Liver (tissue), 9 donors: ENCODE data around the gene PCSK6. TPM values are rescaled to one million over a fixed set of nuclear protein-coding genes. Genes with fewer than 3 reads are reported as not detected.

Experiments used
- DNase-seq: peaks from one replicate; pipeline ENCODE4 v3.0.0-alpha.2; 2017; ENCODE audit warnings: low spot score
- H3K27ac ChIP-seq, 2 donors: one replicate each; pipeline ENCODE4 v1.7.0; 2013; ENCODE audit warnings: inconsistent platforms in 2 of 2, low read length in 2 of 2, control low read depth in 1 of 2, low read depth in 1 of 2, mild to moderate bottlenecking in 1 of 2
- H3K27me3 ChIP-seq, 4 donors: one replicate each; pipeline versions ENCODE4 v1.6.1 to v1.7.0; 2013; ENCODE audit warnings: low read length in 3 of 4, inconsistent platforms in 1 of 4, mild to moderate bottlenecking in 1 of 4, moderate library complexity in 1 of 4; ENCODE audit not compliant: control insufficient read depth in 4 of 4, insufficient read depth in 4 of 4
- H3K36me3 ChIP-seq, 4 donors: one replicate each; pipeline versions ENCODE4 v1.6.1 to v1.7.0; 2013; ENCODE audit warnings: low read length in 3 of 4, mild to moderate bottlenecking in 3 of 4, low read depth in 1 of 4, moderate library complexity in 1 of 4; ENCODE audit not compliant: control insufficient read depth in 4 of 4, insufficient read depth in 3 of 4
- H3K4me1 ChIP-seq, 4 donors: one replicate each; pipeline versions ENCODE4 v1.6.1 to v1.7.0; 2013; ENCODE audit warnings: low read length in 3 of 4, mild to moderate bottlenecking in 3 of 4, moderate library complexity in 1 of 4; ENCODE audit not compliant: control insufficient read depth in 4 of 4, insufficient read depth in 4 of 4
- H3K4me3 ChIP-seq, 3 donors: one replicate each; pipeline versions ENCODE4 v1.6.1 to v1.7.0; 2013; ENCODE audit warnings: low read length in 3 of 3, control low read depth in 1 of 3, low read depth in 1 of 3, mild to moderate bottlenecking in 1 of 3
- H3K9ac ChIP-seq, 2 donors: one replicate each; pipeline ENCODE4 v1.7.0; 2013; ENCODE audit warnings: low read length in 2 of 2, mild to moderate bottlenecking in 2 of 2, moderate library complexity in 2 of 2, control low read depth in 1 of 2, low read depth in 1 of 2
- H3K9me3 ChIP-seq, 4 donors: one replicate each; pipeline versions ENCODE4 v1.6.1 to v1.7.0; 2013; ENCODE audit warnings: low read length in 3 of 4; ENCODE audit not compliant: control insufficient read depth in 4 of 4
- EGR1 ChIP-seq, 2 donors: IDR thresholded peaks; 2 replicates each; pipeline ENCODE4 v1.6.1; 2016 to 2018; ENCODE audit warnings: antibody characterized with exemption in 2 of 2, low read depth in 2 of 2
- FOXA1 ChIP-seq: IDR thresholded peaks from 2 replicates; pipeline ENCODE4 v1.6.1; 2016; ENCODE audit warnings: antibody characterized with exemption
- FOXA2 ChIP-seq: IDR thresholded peaks from 2 replicates; pipeline ENCODE4 v1.6.1; 2016; ENCODE audit warnings: antibody characterized with exemption
- GABPA ChIP-seq, 2 donors: IDR thresholded peaks in 1 of 2; conservative IDR thresholded peaks in 1 of 2; 2 replicates each; pipeline ENCODE4 v1.6.1; 2016; ENCODE audit warnings: antibody characterized with exemption in 2 of 2, mild to moderate bottlenecking in 1 of 2, moderate library complexity in 1 of 2
- HNF4A ChIP-seq, 2 donors: conservative IDR thresholded peaks; 2 replicates each; pipeline ENCODE4 v1.6.1; 2016; ENCODE audit warnings: antibody characterized with exemption in 2 of 2, mild to moderate bottlenecking in 2 of 2
- HNF4G ChIP-seq: IDR thresholded peaks from 2 replicates; pipeline ENCODE4 v1.6.1; 2016; ENCODE audit warnings: antibody characterized with exemption
- JUND ChIP-seq, 2 donors: IDR thresholded peaks; 2 replicates each; pipeline ENCODE4 v1.6.1; 2016; ENCODE audit warnings: antibody characterized with exemption in 2 of 2
- NR2F2 ChIP-seq: IDR thresholded peaks from 2 replicates; pipeline ENCODE4 v1.6.1; 2016; ENCODE audit warnings: antibody characterized with exemption
- RAD21 ChIP-seq, 2 donors: IDR thresholded peaks; 2 replicates each; pipeline ENCODE4 v1.6.1; 2016; ENCODE audit warnings: antibody characterized with exemption in 2 of 2, mild to moderate bottlenecking in 2 of 2
- RXRA ChIP-seq, 2 donors: IDR thresholded peaks; 2 replicates each; pipeline ENCODE4 v1.6.1; 2017 to 2018; ENCODE audit warnings: antibody characterized with exemption in 2 of 2, mild to moderate bottlenecking in 1 of 2
- SP1 ChIP-seq: IDR thresholded peaks from 2 replicates; pipeline ENCODE4 v1.6.1; 2018; ENCODE audit warnings: antibody characterized with exemption, mild to moderate bottlenecking
- TAF1 ChIP-seq: conservative IDR thresholded peaks from 2 replicates; pipeline ENCODE4 v1.6.1; 2016; ENCODE audit warnings: antibody characterized with exemption, mild to moderate bottlenecking
- YY1 ChIP-seq: IDR thresholded peaks from 2 replicates; pipeline ENCODE4 v1.6.1; 2016; ENCODE audit warnings: antibody characterized with exemption, mild to moderate bottlenecking
- WGBS: extraction: QIAGEN DNeasy Blood & Tissue Kit; methylation state at CpG from one replicate; pipeline ENCODE4 v1.1.7; 2013; 5-methylcytosine and 5-hydroxymethylcytosine counted together
- polyA plus RNA-seq, 2 donors: library from polyadenylated mRNA; stranded (reverse) in 1 of 2; unstranded in 1 of 2; fragments of 200-250 nt in 1 of 2; fragments of >200 nt in 1 of 2; fragmentation: Nextera tagmentation in 1 of 2; extraction: Ambion mirVana in 1 of 2; gene quantifications; one replicate each; pipeline versions ENCODE4 v1.2.1 to v1.2.3, GENCODE V29; 2013 to 2015
- total RNA-seq, 2 donors: library from RNA; depleted of rRNA; stranded (reverse); fragments of >200 nt; gene quantifications; one replicate each; pipeline ENCODE4 v1.2.3, GENCODE V29; 2014
- TF ChIP-seq, protein P1 (sequence below): IDR thresholded peaks from 2 replicates; pipeline ENCODE4 v1.6.1; 2016; ENCODE audit warnings: antibody characterized with exemption
- TF ChIP-seq, protein P2 (sequence below): IDR thresholded peaks from 2 replicates; pipeline ENCODE4 v1.6.1; 2016; ENCODE audit warnings: antibody characterized with exemption
- TF ChIP-seq, protein P3 (sequence below): IDR thresholded peaks from 2 replicates; pipeline ENCODE4 v1.6.1; 2016; ENCODE audit warnings: antibody characterized with exemption
- TF ChIP-seq, protein P4 (sequence below): IDR thresholded peaks from 2 replicates; pipeline ENCODE4 v1.6.1; 2016; ENCODE audit warnings: antibody characterized with exemption, mild to moderate bottlenecking
- TF ChIP-seq, protein P5 (sequence below): fragments of 150-350 bp; IDR thresholded peaks from 2 replicates; pipeline ENCODE4 v1.5.1; 2017; ENCODE audit warnings: improper control_type of control experiment, low read depth, low read length; ENCODE audit not compliant: missing input control
- donor health status: healthy.
- donor health status: healthy.
- donor health status: healthy.
- donor health status: healthy.
- donor health status: healthy.

The PCSK6 gene
- total and polyA plus RNA-seq, 4 donors: 94.8 to 398 (median 168) TPM

DNA sequence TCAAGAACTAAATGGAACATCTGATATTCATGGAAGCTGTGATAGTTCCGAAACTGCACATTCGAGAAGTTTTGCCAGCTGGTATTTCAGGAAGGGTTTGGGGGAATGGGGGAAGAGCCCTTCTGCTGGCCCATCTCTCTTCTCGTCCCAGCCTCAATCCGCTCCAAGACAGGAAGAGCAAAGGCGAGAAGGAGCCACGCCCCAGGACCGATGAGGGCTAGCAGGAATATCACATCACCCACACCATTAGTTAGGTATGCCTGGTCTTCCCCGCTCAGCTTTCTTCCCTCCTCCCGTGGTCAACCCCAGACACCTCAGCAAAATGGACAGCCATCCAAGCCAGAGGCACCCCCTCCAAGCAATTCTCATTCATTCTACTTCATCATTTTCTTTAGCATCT lies 14.9 kb upstream of the PCSK6 start (continued):
- TF ChIP-seq, protein P1, sequence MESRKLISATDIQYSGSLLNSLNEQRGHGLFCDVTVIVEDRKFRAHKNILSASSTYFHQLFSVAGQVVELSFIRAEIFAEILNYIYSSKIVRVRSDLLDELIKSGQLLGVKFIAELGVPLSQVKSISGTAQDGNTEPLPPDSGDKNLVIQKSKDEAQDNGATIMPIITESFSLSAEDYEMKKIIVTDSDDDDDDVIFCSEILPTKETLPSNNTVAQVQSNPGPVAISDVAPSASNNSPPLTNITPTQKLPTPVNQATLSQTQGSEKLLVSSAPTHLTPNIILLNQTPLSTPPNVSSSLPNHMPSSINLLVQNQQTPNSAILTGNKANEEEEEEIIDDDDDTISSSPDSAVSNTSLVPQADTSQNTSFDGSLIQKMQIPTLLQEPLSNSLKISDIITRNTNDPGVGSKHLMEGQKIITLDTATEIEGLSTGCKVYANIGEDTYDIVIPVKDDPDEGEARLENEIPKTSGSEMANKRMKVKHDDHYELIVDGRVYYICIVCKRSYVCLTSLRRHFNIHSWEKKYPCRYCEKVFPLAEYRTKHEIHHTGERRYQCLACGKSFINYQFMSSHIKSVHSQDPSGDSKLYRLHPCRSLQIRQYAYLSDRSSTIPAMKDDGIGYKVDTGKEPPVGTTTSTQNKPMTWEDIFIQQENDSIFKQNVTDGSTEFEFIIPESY: no peak
- TF ChIP-seq, protein P2, sequence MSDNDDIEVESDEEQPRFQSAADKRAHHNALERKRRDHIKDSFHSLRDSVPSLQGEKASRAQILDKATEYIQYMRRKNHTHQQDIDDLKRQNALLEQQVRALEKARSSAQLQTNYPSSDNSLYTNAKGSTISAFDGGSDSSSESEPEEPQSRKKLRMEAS: no peak
- TF ChIP-seq HNF4G: no peak
- no peak for TF ChIP-seq EGR1 (IDR thresholded peaks at IDR 0.05; ENCODE audit: low read depth in 2 of 2)
- TF ChIP-seq SP1: no peak

DNA sequence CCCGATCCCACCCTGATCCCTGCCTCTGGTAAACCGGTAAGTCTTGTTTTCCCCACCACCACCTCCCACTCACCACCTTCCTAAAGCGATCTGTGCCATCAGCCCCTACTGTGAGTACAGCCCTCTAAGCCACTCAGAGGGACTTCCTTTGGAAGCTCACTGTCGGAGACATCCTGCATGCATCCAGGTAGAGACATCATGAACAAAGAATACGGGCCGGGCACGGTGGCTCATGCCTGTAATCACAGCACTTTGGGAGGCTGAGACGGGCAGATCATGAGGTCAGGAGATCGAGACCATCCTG lies 13.7 kb upstream of the PCSK6 start:
- Histone ChIP-seq H3K9me3 (no peaks in the 10 kb centered on the region), H3K4me1 (peaks cover 2 to 27% (median 18%) of the 10 kb centered on the region in 4 donors), H3K27me3 (no peaks in the 10 kb centered on the region), H3K27ac (no peak overlapping the region), H3K4me3 (no peak overlapping the region), H3K36me3 (no peaks in the 10 kb centered on the region), H3K9ac (no peak overlapping the region)
- no peak for TF ChIP-seq HNF4A (conservative IDR thresholded peaks at IDR 0.05)
- TF ChIP-seq, protein P3, sequence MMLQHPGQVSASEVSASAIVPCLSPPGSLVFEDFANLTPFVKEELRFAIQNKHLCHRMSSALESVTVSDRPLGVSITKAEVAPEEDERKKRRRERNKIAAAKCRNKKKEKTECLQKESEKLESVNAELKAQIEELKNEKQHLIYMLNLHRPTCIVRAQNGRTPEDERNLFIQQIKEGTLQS: no peak
- TF ChIP-seq, protein P4, sequence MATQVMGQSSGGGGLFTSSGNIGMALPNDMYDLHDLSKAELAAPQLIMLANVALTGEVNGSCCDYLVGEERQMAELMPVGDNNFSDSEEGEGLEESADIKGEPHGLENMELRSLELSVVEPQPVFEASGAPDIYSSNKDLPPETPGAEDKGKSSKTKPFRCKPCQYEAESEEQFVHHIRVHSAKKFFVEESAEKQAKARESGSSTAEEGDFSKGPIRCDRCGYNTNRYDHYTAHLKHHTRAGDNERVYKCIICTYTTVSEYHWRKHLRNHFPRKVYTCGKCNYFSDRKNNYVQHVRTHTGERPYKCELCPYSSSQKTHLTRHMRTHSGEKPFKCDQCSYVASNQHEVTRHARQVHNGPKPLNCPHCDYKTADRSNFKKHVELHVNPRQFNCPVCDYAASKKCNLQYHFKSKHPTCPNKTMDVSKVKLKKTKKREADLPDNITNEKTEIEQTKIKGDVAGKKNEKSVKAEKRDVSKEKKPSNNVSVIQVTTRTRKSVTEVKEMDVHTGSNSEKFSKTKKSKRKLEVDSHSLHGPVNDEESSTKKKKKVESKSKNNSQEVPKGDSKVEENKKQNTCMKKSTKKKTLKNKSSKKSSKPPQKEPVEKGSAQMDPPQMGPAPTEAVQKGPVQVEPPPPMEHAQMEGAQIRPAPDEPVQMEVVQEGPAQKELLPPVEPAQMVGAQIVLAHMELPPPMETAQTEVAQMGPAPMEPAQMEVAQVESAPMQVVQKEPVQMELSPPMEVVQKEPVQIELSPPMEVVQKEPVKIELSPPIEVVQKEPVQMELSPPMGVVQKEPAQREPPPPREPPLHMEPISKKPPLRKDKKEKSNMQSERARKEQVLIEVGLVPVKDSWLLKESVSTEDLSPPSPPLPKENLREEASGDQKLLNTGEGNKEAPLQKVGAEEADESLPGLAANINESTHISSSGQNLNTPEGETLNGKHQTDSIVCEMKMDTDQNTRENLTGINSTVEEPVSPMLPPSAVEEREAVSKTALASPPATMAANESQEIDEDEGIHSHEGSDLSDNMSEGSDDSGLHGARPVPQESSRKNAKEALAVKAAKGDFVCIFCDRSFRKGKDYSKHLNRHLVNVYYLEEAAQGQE: no peak
- TF ChIP-seq, protein P1: no peak
- TF ChIP-seq, protein P2: no peak
- TF ChIP-seq GABPA (IDR thresholded peaks at IDR 0.05 in 1 of 2, conservative IDR thresholded peaks at IDR 0.05 in 1 of 2): no peak
- no peak for TF ChIP-seq RAD21 (IDR thresholded peaks at IDR 0.05)
- TF ChIP-seq, protein P5, sequence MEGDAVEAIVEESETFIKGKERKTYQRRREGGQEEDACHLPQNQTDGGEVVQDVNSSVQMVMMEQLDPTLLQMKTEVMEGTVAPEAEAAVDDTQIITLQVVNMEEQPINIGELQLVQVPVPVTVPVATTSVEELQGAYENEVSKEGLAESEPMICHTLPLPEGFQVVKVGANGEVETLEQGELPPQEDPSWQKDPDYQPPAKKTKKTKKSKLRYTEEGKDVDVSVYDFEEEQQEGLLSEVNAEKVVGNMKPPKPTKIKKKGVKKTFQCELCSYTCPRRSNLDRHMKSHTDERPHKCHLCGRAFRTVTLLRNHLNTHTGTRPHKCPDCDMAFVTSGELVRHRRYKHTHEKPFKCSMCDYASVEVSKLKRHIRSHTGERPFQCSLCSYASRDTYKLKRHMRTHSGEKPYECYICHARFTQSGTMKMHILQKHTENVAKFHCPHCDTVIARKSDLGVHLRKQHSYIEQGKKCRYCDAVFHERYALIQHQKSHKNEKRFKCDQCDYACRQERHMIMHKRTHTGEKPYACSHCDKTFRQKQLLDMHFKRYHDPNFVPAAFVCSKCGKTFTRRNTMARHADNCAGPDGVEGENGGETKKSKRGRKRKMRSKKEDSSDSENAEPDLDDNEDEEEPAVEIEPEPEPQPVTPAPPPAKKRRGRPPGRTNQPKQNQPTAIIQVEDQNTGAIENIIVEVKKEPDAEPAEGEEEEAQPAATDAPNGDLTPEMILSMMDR: no peak
- no peak for TF ChIP-seq FOXA2
- TF ChIP-seq NR2F2: no peak
- TF ChIP-seq SP1: no peak
- no peak for TF ChIP-seq HNF4G
- no peak for TF ChIP-seq YY1
- no peak for TF ChIP-seq TAF1
- TF ChIP-seq JUND (IDR thresholded peaks at IDR 0.05): no peak
- TF ChIP-seq EGR1 (IDR thresholded peaks at IDR 0.05; ENCODE audit: low read depth in 2 of 2): no peak
- TF ChIP-seq FOXA1: no peak
- no peak for TF ChIP-seq RXRA (IDR thresholded peaks at IDR 0.05)
- no peak for DNase-seq
- WGBS: 94% methylated on average over 9 of the region's 9 CpGs
